ENCODE data around the gene CD96. TPM values are rescaled to one million over a fixed set of nuclear protein-coding genes. Genes with fewer than 3 reads are reported as not detected.

The CD96 gene
- total RNA-seq, 2 experiments from 2014 or later: not detected

- Histone ChIP-seq H3K79me2 (ENCODE audit: insufficient read depth, low read depth, low read length) (no peaks in the 10 kb centered on the region), H2AFZ (ENCODE audit: low read length) (no peak overlapping the region), H3K4me1 (ENCODE audit: insufficient read depth, low read length, poor library complexity, severe bottlenecking) (no peaks in the 10 kb centered on the region), H3K36me3 (ENCODE audit: insufficient read depth, low read length) (no peaks in the 10 kb centered on the region), H3K27ac (ENCODE audit: low read depth, low read length, poor library complexity, severe bottlenecking) (no peak overlapping the region), H3K4me2 (ENCODE audit: low read length) (no peak overlapping the region), H4K20me1 (ENCODE audit: insufficient read depth, low read length) (no peaks in the 10 kb centered on the region), H3K4me3 (ENCODE audit: low read depth, low read length, poor library complexity, severe bottlenecking) (no peak overlapping the region), H3K9me3 (ENCODE audit: low read length) (no peaks in the 10 kb centered on the region), H3K9me2 (ENCODE audit: insufficient read depth, low read length) (no peaks in the 10 kb centered on the region)
- TF ChIP-seq CTCF (conservative IDR thresholded peaks at IDR 0.05; ENCODE audit: low read length): no peak
- TF ChIP-seq EZH2phosphoT487 (IDR thresholded peaks at IDR 0.05; ENCODE audit: borderline replicate concordance, low read depth, low read length): no peak
- CTCF ChIA-PET (ENCODE audit: unreplicated experiment): no interaction called here
- BruUV-seq (replicated peaks): no TSS peak
- POLR2A ChIA-PET: no interaction called here
- no peak for DNase-seq (ENCODE audit: low spot score)
- intact Hi-C loops (cut with micrococcal nuclease; ENCODE audit: unreplicated experiment): no loop called here
These were observed 39.6 kb downstream of the CD96 start for GRCh38 chr3:111581403-111582119.

GRCh38 chr3:111582120-111582474 is 40.1 kb downstream of the CD96 start:
- Histone ChIP-seq H3K4me1 (ENCODE audit: insufficient read depth, low read length, poor library complexity, severe bottlenecking) (no peaks in the 10 kb centered on the region), H4K20me1 (ENCODE audit: insufficient read depth, low read length) (no peaks in the 10 kb centered on the region), H3K4me2 (ENCODE audit: low read length) (no peak overlapping the region), H3K4me3 (ENCODE audit: low read depth, low read length, poor library complexity, severe bottlenecking) (no peak overlapping the region), H3K9me3 (ENCODE audit: low read length) (no peaks in the 10 kb centered on the region), H3K36me3 (ENCODE audit: insufficient read depth, low read length) (no peaks in the 10 kb centered on the region), H3K9me2 (ENCODE audit: insufficient read depth, low read length) (no peaks in the 10 kb centered on the region), H3K27ac (ENCODE audit: low read depth, low read length, poor library complexity, severe bottlenecking) (no peak overlapping the region), H3K79me2 (ENCODE audit: insufficient read depth, low read depth, low read length) (no peaks in the 10 kb centered on the region), H2AFZ (ENCODE audit: low read length) (no peak overlapping the region)
- ChIA-PET CTCF (ENCODE audit: unreplicated experiment) (no interaction called here), POLR2A (no interaction called here)
- intact Hi-C loops (cut with micrococcal nuclease; ENCODE audit: unreplicated experiment): no loop called here
- TF ChIP-seq CTCF (conservative IDR thresholded peaks at IDR 0.05; ENCODE audit: low read length) (no peak), EZH2phosphoT487 (IDR thresholded peaks at IDR 0.05; ENCODE audit: borderline replicate concordance, low read depth, low read length) (no peak)
- no peak for DNase-seq (ENCODE audit: low spot score)
- no TSS peak for BruUV-seq (replicated peaks)

- POLR2A ChIA-PET: no interaction called here
- DNase-seq (ENCODE audit: low spot score): no peak
- H3K27ac ChIP-seq (ENCODE audit: low read depth, low read length, poor library complexity, severe bottlenecking): no peak overlapping the region
- no peaks in the 10 kb centered on the region for H3K9me2 ChIP-seq (ENCODE audit: insufficient read depth, low read length)
- H4K20me1 ChIP-seq (ENCODE audit: insufficient read depth, low read length): no peaks in the 10 kb centered on the region
- intact Hi-C loops (cut with micrococcal nuclease; ENCODE audit: unreplicated experiment): no loop called here
- CTCF ChIA-PET (ENCODE audit: unreplicated experiment): no interaction called here
- no TSS peak for BruUV-seq (replicated peaks)
- H3K4me2 ChIP-seq (ENCODE audit: low read length): no peak overlapping the region
- H3K79me2 ChIP-seq (ENCODE audit: insufficient read depth, low read depth, low read length): no peaks in the 10 kb centered on the region
- no peak overlapping the region for H3K4me3 ChIP-seq (ENCODE audit: low read depth, low read length, poor library complexity, severe bottlenecking)
- no peaks in the 10 kb centered on the region for H3K9me3 ChIP-seq (ENCODE audit: low read length)
- no peaks in the 10 kb centered on the region for H3K4me1 ChIP-seq (ENCODE audit: insufficient read depth, low read length, poor library complexity, severe bottlenecking)
- no peaks in the 10 kb centered on the region for H3K36me3 ChIP-seq (ENCODE audit: insufficient read depth, low read length)
- TF ChIP-seq EZH2phosphoT487 (IDR thresholded peaks at IDR 0.05; ENCODE audit: borderline replicate concordance, low read depth, low read length) (no peak), CTCF (conservative IDR thresholded peaks at IDR 0.05; ENCODE audit: low read length) (no peak)
- H2AFZ ChIP-seq (ENCODE audit: low read length): no peak overlapping the region
These were observed 42.7 kb downstream of the CD96 start for GRCh38 chr3:111584744-111585143.

Measured in OCI-LY7 (cell line).